CD4-positive, alpha-beta T cell treated with Interleukin-6 for 4 hours (primary cell): ENCODE results near the gene ICAM4.

Source experiments
- DNase-seq: peaks from one replicate; pipeline ENCODE4 v3.0.0-alpha.2; 2020; ENCODE audit warnings: mixed read lengths

The ICAM4 gene

DNA sequence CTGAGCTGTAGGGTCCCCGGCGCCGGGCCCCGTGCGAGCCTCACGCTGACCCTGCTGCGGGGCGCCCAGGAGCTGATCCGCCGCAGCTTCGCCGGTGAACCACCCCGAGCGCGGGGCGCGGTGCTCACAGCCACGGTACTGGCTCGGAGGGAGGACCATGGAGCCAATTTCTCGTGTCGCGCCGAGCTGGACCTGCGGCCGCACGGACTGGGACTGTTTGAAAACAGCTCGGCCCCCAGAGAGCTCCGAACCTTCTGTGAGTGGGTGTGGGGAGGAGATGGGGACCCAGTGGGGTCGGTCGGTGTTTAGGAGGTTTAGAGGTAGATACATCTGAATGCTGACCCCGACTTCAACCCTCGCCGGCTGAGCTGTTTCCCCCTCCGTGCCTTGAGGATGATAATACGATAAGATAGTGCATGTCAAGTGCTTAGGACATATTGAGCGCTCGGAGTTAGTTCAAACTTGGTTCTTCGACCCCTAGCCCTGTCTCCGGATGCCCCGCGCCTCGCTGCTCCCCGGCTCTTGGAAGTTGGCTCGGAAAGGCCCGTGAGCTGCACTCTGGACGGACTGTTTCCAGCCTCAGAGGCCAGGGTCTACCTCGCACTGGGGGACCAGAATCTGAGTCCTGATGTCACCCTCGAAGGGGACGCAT lies 4.9 kb downstream of the ICAM4 start:
- no peak for DNase-seq

DNA sequence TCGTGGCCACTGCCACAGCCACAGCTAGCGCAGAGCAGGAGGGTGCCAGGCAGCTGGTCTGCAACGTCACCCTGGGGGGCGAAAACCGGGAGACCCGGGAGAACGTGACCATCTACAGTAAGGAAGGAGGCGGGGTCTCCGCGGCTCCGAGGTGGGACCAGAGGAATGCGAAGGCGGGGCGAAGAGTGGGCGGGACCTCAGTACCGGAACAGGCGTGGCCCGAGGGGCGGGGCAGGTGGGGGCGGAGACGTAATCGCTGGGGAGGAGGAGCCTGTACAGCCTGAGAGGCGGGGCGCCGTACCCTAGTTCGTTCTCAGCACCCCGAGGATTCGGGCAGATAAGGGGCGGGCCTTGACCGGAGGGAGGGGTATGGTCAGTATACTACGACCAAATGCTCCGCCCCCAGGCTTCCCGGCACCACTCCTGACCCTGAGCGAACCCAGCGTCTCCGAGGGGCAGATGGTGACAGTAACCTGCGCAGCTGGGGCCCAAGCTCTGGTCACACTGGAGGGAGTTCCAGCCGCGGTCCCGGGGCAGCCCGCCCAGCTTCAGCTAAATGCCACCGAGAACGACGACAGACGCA lies 5.5 kb downstream of the ICAM4 start:
- peak; percentile 59 for DNase-seq

DNA sequence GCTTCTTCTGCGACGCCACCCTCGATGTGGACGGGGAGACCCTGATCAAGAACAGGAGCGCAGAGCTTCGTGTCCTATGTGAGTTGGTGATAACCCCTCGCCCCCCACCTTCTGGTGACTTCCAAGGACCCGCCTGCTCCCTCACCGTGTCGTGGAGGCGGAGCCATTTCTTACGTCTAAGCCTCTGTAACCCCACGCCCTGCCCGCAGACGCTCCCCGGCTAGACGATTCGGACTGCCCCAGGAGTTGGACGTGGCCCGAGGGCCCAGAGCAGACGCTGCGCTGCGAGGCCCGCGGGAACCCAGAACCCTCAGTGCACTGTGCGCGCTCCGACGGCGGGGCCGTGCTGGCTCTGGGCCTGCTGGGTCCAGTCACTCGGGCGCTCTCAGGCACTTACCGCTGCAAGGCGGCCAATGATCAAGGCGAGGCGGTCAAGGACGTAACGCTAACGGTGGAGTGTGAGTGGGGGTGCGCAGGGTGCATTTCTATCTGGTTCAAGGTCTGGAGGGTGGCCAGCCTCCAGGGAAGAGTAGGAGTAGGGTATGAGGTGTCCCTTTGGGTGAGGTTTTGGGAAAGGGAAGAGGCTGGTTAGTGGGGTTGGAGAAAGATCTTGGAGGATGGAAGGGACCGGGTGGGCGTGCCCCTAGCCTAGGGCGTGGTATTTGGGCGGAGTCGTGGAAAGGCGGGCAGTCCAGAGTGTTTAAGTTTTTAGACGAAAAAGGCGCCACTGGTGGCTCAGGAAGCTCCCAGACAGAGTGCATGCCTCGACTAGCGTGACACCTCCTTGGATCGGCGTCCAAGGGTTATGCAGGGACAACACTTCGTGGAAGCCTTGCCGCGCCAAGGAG lies 6.3 kb downstream of the ICAM4 start:
- no peak for DNase-seq

DNA sequence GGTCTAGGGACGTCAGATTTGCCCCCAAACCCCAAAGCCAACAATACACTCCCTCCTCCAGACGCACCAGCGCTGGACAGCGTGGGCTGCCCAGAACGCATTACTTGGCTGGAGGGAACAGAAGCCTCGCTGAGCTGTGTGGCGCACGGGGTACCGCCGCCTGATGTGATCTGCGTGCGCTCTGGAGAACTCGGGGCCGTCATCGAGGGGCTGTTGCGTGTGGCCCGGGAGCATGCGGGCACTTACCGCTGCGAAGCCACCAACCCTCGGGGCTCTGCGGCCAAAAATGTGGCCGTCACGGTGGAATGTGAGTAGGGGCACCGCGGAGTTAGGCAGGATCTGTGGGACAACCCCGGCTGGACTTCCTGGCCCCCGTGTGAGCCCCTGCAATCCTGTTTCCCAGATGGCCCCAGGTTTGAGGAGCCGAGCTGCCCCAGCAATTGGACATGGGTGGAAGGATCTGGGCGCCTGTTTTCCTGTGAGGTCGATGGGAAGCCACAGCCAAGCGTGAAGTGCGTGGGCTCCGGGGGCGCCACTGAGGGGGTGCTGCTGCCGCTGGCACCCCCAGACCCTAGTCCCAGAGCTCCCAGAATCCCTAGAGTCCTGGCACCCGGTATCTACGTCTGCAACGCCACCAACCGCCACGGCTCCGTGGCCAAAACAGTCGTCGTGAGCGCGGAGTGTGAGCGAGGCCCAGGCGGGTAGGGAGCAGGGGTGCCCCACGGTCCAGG lies 7.0 kb downstream of the ICAM4 start:
- DNase-seq: no peak

DNA sequence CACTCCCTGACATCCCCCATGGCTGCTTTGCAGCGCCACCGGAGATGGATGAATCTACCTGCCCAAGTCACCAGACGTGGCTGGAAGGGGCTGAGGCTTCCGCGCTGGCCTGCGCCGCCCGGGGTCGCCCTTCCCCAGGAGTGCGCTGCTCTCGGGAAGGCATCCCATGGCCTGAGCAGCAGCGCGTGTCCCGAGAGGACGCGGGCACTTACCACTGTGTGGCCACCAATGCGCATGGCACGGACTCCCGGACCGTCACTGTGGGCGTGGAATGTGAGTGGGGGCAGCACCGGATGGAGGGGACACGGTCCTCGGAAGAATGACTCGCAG lies 7.6 kb downstream of the ICAM4 start:
- no peak for DNase-seq

DNA sequence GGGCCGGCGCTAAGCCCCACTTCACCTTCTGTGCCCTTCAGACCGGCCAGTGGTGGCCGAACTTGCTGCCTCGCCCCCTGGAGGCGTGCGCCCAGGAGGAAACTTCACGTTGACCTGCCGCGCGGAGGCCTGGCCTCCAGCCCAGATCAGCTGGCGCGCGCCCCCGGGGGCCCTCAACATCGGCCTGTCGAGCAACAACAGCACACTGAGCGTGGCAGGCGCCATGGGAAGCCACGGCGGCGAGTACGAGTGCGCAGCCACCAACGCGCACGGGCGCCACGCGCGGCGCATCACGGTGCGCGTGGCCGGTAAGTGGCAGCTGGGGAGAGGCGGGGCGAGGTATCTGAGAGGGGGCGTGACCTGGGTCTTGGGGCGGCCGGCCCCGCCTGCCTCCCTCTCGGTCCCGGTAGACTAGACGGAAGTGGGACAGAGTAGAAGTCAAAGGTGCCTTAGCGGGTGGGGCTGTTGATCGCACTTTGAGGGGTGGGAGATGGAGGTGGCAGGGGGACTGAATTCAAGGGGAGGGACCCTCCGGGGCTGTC lies 8.6 kb downstream of the ICAM4 start:
- DNase-seq: peak; percentile 83

DNA sequence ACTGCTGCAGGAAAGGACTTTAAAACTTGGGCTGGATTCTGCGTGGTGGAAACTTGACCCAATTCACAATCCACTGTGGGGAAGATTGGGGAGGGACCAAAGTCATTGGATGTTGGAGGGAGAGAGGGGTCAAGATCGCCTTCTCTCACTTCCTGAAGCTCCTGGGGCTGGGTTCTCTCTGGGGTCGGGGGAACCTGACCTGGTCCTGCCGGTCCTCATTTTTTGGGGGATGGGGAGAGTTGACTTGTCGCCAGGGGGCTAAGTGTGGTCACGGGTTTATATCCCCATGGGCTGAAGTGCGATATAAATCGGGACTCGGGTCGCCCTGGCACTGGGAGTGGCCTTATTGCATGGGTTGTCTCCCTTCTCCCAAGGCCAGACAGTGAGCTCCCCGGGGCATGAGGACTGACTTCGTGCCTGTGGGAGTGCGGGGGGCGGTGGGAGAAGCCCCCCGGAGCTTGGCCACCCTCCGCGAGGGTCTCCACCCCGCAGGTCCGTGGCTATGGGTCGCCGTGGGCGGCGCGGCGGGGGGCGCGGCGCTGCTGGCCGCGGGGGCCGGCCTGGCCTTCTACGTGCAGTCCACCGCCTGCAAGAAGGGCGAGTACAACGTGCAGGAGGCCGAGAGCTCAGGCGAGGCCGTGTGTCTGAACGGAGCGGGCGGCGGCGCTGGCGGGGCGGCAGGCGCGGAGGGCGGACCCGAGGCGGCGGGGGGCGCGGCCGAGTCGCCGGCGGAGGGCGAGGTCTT lies 9.3 kb downstream of the ICAM4 start:
- no peak for DNase-seq

DNA sequence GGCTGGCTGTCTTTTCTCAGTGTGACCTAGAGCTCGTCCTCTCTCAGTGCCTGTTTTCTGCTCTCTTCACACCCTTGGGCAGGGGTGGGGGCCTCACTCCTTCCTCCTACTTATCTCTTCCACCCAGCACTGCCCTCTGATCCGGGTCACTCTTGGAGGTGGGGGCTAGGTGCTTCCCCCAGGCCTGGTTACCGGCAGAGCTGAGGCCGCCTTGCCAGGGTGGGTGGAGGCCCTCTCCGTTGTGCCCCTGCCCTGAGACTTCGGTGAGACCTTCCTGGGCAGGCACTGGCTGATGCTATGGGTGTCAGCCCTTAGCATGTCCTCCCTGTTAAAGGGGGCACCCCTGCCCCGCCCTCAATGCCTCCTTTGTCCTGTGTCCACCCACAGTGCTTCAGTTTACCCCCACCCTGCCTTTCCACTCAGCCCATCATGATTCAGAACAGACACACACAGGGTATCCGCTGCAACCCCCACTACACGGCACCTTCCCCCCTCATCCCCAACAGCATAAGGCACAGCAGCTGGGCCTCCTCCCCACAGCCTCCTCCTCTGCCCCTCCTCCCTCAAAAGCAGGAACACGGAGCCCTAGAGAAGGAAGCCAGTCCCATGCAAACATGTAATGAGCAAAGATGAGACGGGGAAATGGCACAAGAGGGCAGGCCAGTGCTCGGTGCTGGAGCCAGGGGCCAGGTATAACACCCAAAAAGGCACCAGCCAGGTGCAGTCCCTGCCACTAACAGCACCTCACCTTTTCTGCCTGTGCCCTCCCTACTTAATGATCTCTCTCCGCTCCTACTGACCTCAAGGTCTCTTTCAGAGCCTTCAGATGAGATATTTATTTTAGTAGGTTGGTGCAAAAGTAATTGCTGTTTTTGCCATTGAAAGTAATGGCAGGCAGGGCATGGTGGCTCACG lies 13.0 kb downstream of the ICAM4 start:
- no peak for DNase-seq

DNA sequence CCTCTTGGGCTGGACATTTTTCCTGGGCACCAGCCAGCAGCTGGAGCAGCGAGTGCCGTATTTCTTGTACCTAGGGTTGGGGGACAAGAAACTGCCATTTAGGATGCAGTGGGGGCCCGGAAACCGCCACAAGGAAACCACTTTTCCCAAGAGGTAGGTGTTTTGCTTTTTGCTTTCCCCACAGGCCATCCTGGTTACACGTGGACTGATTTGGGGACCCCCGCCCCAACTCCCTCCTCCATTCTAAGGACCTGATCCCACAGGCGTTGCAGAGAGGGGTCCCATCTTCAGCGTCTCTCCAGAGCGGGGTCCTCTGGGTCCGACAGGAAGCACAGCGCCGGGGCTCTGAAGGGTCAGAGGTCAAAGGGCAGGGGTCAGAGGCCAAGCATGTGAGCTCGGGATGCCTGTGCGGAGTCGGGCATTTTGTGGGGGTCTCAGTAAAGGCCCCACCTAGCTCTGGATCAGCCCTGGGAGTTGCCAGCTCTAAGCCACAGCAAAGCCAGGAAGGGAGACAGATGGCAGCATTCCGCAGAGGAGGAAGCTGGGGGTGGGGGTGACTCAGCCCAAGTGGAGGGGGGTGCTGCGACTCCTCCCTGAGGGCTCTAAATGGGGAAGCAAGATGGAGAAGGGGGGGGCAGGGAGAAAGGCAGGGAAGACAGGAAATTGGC lies 18.5 kb downstream of the ICAM4 start:
- no peak for DNase-seq

DNA sequence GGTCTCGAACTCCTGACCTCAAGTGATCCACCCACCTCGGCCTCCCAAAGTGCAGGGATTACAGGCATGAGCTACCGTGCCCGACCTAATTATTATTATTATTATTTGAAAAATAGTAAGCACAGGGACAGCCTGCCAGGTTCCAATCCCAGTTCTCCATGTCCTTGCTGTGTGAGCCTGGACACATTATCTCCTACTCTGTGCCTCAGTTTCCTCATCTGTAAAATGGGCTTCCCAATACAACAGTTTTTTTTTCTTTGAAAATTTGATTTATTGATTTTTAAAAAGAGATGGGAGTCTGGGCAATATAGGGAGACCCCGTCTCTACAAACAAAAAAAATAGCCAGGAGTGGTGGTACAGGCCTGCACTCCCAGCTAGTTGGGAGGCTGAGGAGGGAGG lies 19.6 kb downstream of the ICAM4 start:
- no peak for DNase-seq

DNA sequence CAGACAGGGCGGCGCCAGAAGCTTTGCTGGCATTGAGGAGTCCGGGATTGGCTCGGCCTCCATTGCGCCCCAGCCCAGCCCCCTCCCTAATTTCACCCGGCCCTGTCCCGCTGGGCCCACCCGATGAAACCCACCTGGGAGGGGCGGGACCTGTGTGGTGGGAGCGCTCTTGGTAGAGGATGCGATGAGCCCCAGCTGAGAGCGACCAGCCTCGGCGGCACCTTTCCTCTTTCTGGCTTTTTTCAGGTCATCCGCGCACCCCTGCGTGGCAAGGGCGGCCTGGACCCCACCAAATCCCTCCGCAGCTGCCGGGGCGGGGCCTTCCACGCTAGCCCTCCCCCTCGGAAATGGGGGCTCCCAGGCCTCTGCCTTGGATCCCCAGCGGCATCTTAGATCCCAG lies 22.7 kb downstream of the ICAM4 start, which contains the start of gene ZGLP1:
Gene ZGLP1, minus strand, starts transcription at position 393 of the 400 bp plus-strand sequence.
- no peak for DNase-seq

DNA sequence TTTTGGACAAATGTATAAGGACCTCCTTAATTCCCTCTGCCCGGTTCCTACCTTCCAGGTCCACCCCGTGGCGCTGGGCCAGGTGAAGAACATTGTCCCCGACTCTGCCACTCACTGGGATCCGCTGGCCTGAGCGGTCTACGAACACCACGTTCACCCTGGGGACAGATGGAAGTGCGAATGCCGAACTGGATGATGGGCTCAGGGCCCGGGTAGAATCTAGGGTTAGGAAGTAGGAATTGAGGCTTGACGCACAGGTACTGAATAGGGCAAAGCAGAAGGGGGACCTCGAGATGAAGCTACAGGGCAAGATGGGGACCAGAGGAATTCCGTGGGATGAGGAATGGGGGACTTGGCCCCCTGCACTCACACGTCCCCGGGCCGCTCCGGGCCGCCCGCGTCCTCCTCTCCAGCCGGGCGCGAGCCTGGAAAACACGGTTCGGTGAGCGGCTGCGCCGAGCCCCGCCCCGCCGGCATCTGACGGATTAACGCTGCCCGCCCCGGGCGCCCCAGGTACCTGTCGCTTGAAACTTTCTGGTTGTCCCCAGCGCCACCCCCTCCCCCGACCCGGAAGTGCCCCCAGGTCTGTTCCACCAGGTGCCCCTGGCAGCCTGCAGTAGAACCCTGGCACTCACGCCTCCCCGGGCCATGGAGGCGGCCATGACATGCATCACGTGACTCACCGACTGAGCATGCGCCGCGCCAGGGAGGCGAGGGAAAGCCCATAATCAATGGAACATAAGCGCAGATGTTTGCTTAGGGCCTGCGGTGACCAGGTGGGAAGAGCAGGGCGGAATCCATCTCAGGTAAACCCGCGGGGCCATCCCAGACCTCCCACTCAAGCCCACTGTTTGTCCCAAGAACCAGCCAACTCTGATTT lies 28.8 kb downstream of the ICAM4 start, which contains the start of gene FDX2:
Gene FDX2, minus strand, starts transcription at position 681 of the 880 bp plus-strand sequence. Its CDS starts 19 bp downstream, at position 662.
- DNase-seq: peak; percentile 94

DNA sequence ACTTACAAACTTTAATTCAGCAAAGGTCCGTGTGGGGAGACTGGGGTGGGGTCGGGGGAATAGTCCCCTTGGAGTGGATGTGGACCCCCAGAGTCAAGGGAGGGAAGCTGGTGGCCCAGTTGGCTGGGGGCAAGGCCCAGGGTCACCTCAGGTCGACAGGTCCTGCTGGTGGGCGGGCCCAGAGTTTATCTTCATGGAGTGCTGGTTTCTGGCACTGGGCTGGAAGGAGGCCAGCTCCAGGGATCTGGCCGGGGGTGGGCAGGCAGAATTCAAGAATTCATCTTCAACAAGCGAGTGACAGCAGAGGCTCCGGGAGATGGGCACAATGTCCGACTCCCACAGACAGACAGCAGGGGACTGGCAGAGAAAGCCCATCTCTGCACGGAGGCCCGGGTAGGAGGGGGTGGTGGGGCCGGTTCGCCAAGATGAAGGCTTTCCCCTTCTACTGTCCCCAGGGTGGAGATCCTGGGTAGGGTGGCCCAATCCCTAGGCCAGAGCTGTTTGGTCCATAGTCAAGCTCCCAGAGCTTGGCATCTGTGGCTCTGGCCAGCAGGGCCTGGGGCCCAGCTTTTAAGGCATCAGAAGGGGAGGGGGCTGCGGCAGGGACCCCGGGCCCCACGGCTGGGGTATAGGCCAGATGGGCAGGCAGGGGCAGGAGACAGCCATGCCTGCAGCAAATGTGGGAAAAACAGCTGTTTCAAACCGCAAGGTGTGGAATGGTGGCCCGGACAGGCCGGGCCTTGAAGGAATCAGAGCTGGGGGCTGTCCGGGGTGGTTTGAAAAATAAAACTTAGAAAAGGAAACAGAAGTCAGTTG lies 29.7 kb downstream of the ICAM4 start:
- DNase-seq: no peak

DNA sequence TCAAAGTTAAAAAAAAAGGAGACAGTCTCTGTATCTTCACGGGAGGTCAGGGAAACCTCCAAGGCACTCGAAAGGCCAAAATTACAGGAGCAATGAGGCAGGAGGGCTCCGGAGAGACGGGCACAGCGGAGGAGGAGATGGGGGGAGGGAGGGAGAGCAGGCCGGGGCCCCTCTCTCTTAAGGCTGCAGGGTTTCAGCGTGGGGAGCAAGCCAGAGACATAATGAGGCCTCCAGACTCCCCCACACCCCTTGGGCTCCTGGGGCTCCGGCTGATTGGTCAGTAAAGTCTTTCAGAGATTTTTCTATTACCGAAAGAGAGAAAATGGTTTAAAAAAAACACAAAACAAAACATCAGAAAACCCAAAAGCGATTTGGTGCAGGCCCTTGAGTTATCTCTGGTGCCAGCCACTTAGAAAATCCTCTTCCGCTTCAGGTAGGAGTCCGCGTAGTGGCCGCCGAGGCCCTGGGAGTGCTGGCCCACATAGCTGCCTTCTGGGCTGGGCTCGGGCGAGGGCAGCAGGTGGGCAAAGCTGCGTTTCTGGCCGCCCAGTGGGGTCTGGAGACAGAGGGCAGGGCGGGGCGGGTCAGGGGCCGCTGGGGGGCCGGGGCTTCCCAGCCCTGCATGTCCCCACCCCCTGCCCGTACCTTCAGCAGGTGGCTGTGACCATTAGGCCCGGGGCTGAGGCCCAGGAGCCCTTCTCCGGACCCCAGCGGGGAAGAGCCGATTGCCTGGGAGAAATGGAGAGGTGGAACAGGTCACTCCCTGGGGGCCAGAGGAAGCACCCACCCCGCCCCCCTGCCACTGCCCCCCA lies 30.5 kb downstream of the ICAM4 start:
- no peak for DNase-seq

DNA sequence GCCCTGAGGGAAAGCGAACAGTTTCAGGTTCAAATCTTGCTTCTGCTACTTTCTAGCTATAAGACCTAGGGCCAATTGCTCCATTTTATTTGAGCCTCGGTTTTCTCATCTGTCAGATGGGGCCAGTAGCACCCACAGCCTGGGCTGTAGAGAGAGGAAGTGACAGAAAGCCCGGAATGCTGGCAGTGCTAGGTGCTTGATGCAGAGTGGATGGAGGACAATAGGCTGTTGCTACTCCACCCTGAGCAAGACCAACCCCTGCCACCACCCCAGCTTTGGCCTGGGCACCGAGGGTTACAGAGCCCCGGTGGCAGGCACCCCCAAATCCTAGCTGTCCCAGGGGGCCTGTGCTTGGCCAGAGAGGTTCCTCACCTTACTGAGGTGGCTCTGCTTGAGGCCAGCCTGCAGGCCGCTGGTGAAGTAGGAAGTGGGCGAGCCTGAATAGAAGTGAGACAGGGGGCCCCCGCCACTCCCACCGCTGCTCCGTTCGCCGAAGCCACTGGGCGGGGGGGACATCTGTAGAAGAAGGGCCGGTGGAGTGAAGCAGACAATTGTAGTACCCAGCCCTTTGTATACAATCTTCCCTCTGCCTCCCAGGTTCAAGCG lies 31.2 kb downstream of the ICAM4 start:
- no peak for DNase-seq

DNA sequence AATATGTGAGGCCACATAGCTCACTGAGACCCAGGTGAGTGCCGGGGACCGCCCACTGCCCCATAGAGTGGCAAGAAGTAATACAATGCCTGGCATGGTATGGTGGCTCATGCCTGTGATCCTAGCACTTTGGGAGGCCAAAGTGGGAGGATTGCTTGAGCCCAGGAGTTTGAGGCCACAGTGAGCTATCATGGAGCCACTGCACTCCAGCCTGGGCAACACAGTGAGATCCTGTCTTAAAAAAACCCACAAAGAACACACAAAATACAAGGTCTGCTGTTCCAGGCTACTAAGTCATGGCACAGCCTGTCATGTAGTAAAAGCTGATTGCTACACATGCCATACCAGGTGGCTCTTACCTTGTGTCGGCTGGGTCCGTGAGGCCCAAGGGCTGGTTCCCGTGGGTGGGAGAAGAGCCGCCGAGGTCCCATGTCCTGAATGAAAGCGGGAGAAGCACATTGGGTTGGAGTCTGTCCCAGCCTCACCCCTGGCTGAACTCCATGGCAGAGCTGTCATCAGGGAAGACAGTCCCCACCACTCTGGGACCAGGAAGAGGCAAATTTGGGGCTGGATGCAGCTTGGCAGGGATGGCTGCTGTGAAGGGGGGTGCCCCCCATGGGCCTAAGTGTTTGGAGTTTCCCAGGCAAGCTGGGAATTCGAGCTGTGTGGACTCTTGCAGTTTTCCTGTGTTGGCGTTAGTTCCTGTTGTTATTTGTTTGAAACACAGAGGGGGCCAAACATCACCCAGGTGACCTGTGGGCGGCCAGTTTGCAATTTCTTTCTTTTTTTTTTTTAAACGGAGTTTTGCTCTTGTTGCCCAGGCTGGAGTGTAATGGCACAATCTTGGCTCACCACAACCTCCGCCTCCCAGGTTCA lies 32.3 kb downstream of the ICAM4 start:
- DNase-seq: no peak
